Astrocyte (in vitro differentiated cells and primary cell): ENCODE data around the gene ADARB2. TPM values are rescaled to one million over a fixed set of nuclear protein-coding genes. Genes with fewer than 3 reads are reported as not detected.

Experiments used
- DNase-seq: peaks from one replicate; pipeline ENCODE4 v3.0.0-alpha.2; 2010; ENCODE audit warnings: low read depth
- FAIRE-seq: peaks from 2 replicates; lab custom pipeline; 2011; peaks lifted over from hg19 to GRCh38; lab: Jason Lieb, UNC
- H2AFZ ChIP-seq: 2 replicates; pipeline ENCODE4 v1.6.0; 2012; ENCODE audit warnings: low read depth, low read length, inconsistent platforms
- H3K27ac ChIP-seq: 2 replicates; pipeline ENCODE4 v1.5.1; 2011; ENCODE audit warnings: low read depth, low read length, inconsistent platforms
- H3K27me3 ChIP-seq: 2 replicates; pipeline ENCODE4 v1.6.0; 2011; ENCODE audit warnings: low read length, inconsistent platforms; ENCODE audit not compliant: insufficient read depth
- H3K36me3 ChIP-seq: 2 replicates; pipeline ENCODE4 v1.5.1; 2011; ENCODE audit warnings: low read length, inconsistent platforms; ENCODE audit not compliant: insufficient read depth
- H3K4me1 ChIP-seq: 2 replicates; pipeline ENCODE4 v1.5.1; 2011; ENCODE audit warnings: low read length, inconsistent platforms; ENCODE audit not compliant: insufficient read depth
- H3K4me2 ChIP-seq: 2 replicates; pipeline ENCODE4 v1.6.0; 2012; ENCODE audit warnings: low read length, inconsistent platforms
- H3K4me3 ChIP-seq: 2 replicates; pipeline ENCODE4 v1.5.1; 2011; ENCODE audit warnings: low read depth, mild to moderate bottlenecking, low read length, inconsistent platforms; ENCODE audit not compliant: insufficient read depth
- H3K79me2 ChIP-seq: 2 replicates; pipeline ENCODE4 v1.6.0; 2012; ENCODE audit warnings: mild to moderate bottlenecking, low read length, inconsistent platforms; ENCODE audit not compliant: insufficient read depth
- H3K9ac ChIP-seq: 2 replicates; pipeline ENCODE4 v1.6.0; 2012; ENCODE audit warnings: mild to moderate bottlenecking, low read length, inconsistent platforms
- H3K9me3 ChIP-seq: 2 replicates; pipeline ENCODE4 v1.5.1; 2012; ENCODE audit warnings: low read depth, mild to moderate bottlenecking, low read length, inconsistent platforms; ENCODE audit not compliant: insufficient read depth
- H4K20me1 ChIP-seq: 2 replicates; pipeline ENCODE4 v1.6.0; 2012; ENCODE audit warnings: low read length, inconsistent platforms; ENCODE audit not compliant: insufficient read depth
- H3K27ac Mint-ChIP-seq: one replicate; pipeline ENCODE4 v1.8.0; 2021; ENCODE audit warnings: mild to moderate bottlenecking, mixed read lengths; ENCODE audit not compliant: unreplicated experiment
- H3K27me3 Mint-ChIP-seq: one replicate; pipeline ENCODE4 v1.8.0; 2021; ENCODE audit warnings: low read depth, mixed read lengths; ENCODE audit not compliant: unreplicated experiment
- H3K36me3 Mint-ChIP-seq: one replicate; pipeline ENCODE4 v1.8.0; 2021; ENCODE audit warnings: low read depth, mixed read lengths; ENCODE audit not compliant: unreplicated experiment
- H3K4me1 Mint-ChIP-seq: one replicate; pipeline ENCODE4 v1.8.0; 2021; ENCODE audit warnings: low read depth, mixed read lengths; ENCODE audit not compliant: unreplicated experiment
- H3K4me3 Mint-ChIP-seq: one replicate; pipeline ENCODE4 v1.8.0; 2021; ENCODE audit warnings: mild to moderate bottlenecking, moderate library complexity, mixed read lengths; ENCODE audit not compliant: unreplicated experiment
- H3K9me3 Mint-ChIP-seq: one replicate; pipeline ENCODE4 v1.8.0; 2021; ENCODE audit warnings: mild to moderate bottlenecking, mixed read lengths; ENCODE audit not compliant: unreplicated experiment
- EZH2 ChIP-seq: IDR thresholded peaks from 2 replicates; pipeline ENCODE4 v1.6.1; 2012; ENCODE audit warnings: mild to moderate bottlenecking, low read length, inconsistent platforms; ENCODE audit not compliant: insufficient read depth
- total RNA-seq: library from RNA; stranded (reverse); gene quantifications from 2 replicates; pipeline ENCODE4 v1.2.1, GENCODE V29; 2021
- TF ChIP-seq, protein P1 (sequence below): IDR thresholded peaks from 2 replicates; pipeline ENCODE4 v1.5.1; 2011; ENCODE audit warnings: low read depth, mild to moderate bottlenecking, inconsistent platforms, low read length, moderate library complexity; ENCODE audit not compliant: insufficient read depth

Gene ADARB2
- total RNA-seq, 1 donor from 2014 or later = 0.18 TPM

DNA sequence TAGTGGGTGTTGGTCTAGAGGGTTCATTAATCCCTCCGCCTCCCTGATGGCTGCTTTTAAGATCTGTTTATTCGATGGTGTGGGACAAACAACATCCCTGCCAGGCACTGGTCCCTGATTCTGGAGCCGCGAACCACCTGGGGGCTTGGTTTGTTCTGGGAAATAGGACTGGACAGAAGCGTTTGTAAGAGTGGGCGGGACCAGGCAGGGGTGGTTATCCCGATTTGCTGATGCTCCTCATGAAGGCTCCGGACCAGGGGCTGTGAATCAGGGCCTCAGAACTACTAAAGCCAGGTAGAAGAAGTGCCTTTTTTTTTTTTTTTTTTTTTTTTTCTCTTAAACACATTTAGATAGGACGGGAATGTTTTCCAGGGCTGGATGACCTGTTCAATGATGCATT, 407.7 kb downstream of the ADARB2 start:
- Histone ChIP-seq H3K4me1 (no peaks in the 10 kb centered on the region), H3K4me3 (no peak overlapping the region), H3K27ac (no peak overlapping the region), H3K4me2 (no peak overlapping the region), H4K20me1 (no peaks in the 10 kb centered on the region), H2AFZ (no peak overlapping the region), H3K79me2 (no peaks in the 10 kb centered on the region), H3K9ac (no peak overlapping the region), H3K9me3 (peaks cover 6% of the 10 kb centered on the region), H3K36me3 (no peaks in the 10 kb centered on the region), H3K27me3 (no peaks in the 10 kb centered on the region)
- FAIRE-seq (no peak), DNase-seq (no peak)
- Mint-ChIP-seq H3K36me3 (no peaks in the 10 kb centered on the region), H3K27ac (no peak overlapping the region), H3K9me3 (peaks cover 8% of the 10 kb centered on the region), H3K27me3 (peaks cover 32% of the 10 kb centered on the region), H3K4me3 (no peak overlapping the region), H3K4me1 (no peaks in the 10 kb centered on the region)
- no peak for TF ChIP-seq EZH2

DNA sequence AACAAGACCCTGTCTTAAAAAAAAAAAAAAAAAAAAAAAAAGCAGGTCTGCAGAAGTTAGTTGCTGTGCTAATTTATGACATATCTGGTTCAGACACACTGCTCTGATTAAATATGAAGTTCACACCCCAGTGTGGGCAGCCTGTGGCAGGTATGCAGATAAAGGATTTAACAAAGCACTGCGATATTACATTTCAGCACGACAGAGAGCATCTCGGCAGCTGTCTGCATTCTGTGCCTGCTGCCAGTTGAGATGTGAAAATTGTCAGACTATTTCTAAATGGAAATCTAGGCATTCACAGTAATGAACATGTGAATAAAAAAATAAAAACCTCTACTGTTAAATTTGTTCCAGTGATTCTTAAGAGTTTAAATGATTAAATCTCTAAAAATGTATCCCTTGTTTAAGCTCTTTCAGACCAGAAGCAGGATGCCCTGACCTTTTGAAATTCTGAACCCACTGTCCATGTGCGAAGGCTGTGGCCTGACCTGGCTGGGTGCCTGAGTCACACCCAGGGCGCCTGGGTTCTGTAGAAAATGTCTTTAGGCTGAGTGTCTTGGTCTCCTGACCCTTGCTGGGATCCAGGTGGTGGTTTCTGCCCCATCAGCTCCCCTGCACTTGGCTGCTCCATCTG, 408.2 kb downstream of the ADARB2 start:
- Mint-ChIP-seq H3K27ac (no peak overlapping the region), H3K27me3 (peaks cover 30% of the 10 kb centered on the region), H3K4me3 (no peak overlapping the region), H3K4me1 (no peaks in the 10 kb centered on the region), H3K36me3 (no peaks in the 10 kb centered on the region), H3K9me3 (peaks cover 8% of the 10 kb centered on the region)
- Histone ChIP-seq H4K20me1 (no peaks in the 10 kb centered on the region), H2AFZ (no peak overlapping the region), H3K9ac (no peak overlapping the region), H3K4me2 (no peak overlapping the region), H3K9me3 (peaks cover 6% of the 10 kb centered on the region), H3K79me2 (no peaks in the 10 kb centered on the region), H3K27me3 (no peaks in the 10 kb centered on the region), H3K4me1 (no peaks in the 10 kb centered on the region), H3K27ac (no peak overlapping the region), H3K36me3 (no peaks in the 10 kb centered on the region), H3K4me3 (no peak overlapping the region)
- DNase-seq (no peak), FAIRE-seq (no peak)
- TF ChIP-seq, protein P1, sequence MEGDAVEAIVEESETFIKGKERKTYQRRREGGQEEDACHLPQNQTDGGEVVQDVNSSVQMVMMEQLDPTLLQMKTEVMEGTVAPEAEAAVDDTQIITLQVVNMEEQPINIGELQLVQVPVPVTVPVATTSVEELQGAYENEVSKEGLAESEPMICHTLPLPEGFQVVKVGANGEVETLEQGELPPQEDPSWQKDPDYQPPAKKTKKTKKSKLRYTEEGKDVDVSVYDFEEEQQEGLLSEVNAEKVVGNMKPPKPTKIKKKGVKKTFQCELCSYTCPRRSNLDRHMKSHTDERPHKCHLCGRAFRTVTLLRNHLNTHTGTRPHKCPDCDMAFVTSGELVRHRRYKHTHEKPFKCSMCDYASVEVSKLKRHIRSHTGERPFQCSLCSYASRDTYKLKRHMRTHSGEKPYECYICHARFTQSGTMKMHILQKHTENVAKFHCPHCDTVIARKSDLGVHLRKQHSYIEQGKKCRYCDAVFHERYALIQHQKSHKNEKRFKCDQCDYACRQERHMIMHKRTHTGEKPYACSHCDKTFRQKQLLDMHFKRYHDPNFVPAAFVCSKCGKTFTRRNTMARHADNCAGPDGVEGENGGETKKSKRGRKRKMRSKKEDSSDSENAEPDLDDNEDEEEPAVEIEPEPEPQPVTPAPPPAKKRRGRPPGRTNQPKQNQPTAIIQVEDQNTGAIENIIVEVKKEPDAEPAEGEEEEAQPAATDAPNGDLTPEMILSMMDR = no peak
- no peak for TF ChIP-seq EZH2

DNA sequence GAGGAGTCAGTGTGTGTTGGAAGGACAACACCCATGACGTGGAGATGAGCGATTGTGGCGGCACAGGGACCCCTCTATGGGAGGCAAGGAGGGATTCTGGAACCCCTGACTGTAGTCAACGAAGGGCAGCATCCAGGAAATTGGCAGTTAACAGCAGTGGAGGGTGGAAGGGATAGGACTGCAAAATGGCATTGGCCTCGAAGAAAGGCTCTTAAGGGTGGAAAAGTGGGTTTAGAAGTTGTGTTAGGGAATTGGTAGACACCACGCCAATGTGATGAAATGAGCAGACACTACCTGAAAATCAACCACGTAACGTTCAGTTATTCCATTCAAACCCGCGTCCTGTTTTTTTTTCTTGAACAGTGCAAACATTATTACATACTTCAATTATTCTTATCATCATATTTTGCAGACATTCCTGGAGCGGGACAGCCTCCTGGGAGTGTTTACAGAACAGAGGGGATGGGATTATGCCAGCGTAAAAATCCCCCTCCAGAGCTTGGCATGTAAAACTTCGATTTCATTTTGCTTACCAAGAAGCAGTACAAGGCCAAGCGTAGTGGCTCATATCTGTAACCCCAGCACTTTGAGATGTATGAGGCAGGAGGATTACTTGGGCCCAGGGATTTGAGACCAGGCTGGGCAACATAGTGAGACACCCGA, 409.0 kb downstream of the ADARB2 start:
- Histone ChIP-seq H3K79me2 (no peaks in the 10 kb centered on the region), H3K9ac (no peak overlapping the region), H2AFZ (no peak overlapping the region), H3K9me3 (peaks cover 6% of the 10 kb centered on the region), H3K4me1 (no peaks in the 10 kb centered on the region), H3K36me3 (no peaks in the 10 kb centered on the region), H3K27ac (no peak overlapping the region), H3K27me3 (no peaks in the 10 kb centered on the region), H4K20me1 (no peaks in the 10 kb centered on the region), H3K4me2 (no peak overlapping the region), H3K4me3 (no peak overlapping the region)
- Mint-ChIP-seq H3K4me3 (no peak overlapping the region), H3K4me1 (no peaks in the 10 kb centered on the region), H3K9me3 (peaks cover 8% of the 10 kb centered on the region), H3K27ac (no peak overlapping the region), H3K36me3 (no peaks in the 10 kb centered on the region), H3K27me3 (peaks cover 27% of the 10 kb centered on the region)
- FAIRE-seq (no peak), DNase-seq (no peak)
- TF ChIP-seq EZH2 = no peak
- TF ChIP-seq, protein P1 = no peak
